Choroid plexus epithelial cell (primary cell): ENCODE measurements around the gene LYRM9.
"Not testable (repeated sequence)": the region's sequence is repeated elsewhere in the genome, so short reads cannot be mapped to it uniquely, and the experiment has no call there.

Source experiments
- DNase-seq: peaks from one replicate; pipeline ENCODE4 v3.0.0-alpha.2; 2010; ENCODE audit warnings: low read depth
- H3K4me3 ChIP-seq: 2 replicates; pipeline ENCODE4 v1.5.1; 2011; ENCODE audit warnings: low read depth, mild to moderate bottlenecking, control low read depth, low read length, moderate library complexity
- TF ChIP-seq, protein P1 (sequence below): conservative IDR thresholded peaks from 2 replicates; pipeline ENCODE4 v1.5.1; 2011; ENCODE audit warnings: low read depth, mild to moderate bottlenecking, control low read depth, inconsistent platforms, low read length, moderate library complexity

Gene LYRM9

DNA sequence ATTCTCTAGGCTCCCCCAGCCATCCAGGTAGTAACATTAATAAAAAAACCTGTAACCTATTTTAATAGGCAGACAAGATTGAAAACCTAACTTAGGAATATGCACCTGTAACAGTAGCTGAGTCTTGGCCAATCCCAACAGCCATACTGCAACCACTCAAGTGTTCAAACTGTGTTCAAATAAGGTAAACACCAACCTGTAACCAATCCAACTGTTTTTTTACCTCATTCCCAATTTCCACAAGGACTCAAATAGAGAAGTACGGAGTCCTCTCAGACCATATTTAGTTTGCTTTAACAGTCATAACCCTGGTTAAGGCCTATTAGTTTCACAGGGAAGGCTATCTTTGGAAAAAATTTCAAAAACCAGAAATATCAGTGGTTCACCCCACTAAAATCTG, 52.5 kb downstream of the LYRM9 start:
- TF ChIP-seq, protein P1, sequence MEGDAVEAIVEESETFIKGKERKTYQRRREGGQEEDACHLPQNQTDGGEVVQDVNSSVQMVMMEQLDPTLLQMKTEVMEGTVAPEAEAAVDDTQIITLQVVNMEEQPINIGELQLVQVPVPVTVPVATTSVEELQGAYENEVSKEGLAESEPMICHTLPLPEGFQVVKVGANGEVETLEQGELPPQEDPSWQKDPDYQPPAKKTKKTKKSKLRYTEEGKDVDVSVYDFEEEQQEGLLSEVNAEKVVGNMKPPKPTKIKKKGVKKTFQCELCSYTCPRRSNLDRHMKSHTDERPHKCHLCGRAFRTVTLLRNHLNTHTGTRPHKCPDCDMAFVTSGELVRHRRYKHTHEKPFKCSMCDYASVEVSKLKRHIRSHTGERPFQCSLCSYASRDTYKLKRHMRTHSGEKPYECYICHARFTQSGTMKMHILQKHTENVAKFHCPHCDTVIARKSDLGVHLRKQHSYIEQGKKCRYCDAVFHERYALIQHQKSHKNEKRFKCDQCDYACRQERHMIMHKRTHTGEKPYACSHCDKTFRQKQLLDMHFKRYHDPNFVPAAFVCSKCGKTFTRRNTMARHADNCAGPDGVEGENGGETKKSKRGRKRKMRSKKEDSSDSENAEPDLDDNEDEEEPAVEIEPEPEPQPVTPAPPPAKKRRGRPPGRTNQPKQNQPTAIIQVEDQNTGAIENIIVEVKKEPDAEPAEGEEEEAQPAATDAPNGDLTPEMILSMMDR: no peak
- H3K4me3 ChIP-seq: no peak overlapping the region
- no peak for DNase-seq

DNA sequence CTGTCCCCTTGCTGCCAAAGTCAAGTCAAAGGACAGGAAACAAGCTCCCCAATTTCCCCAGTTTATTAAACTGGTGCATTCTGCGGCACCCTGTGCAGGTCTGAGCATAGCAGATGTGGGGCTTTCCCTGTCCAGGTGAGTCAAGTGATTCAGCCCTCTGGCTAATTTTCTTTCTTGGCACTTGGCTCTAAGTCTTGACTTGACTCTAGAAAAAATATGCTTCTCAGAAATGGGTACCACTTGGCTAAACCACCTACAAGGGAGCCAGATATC, 52.8 kb downstream of the LYRM9 start:
- DNase-seq, H3K4me3 ChIP-seq: not testable (repeated sequence)

DNA sequence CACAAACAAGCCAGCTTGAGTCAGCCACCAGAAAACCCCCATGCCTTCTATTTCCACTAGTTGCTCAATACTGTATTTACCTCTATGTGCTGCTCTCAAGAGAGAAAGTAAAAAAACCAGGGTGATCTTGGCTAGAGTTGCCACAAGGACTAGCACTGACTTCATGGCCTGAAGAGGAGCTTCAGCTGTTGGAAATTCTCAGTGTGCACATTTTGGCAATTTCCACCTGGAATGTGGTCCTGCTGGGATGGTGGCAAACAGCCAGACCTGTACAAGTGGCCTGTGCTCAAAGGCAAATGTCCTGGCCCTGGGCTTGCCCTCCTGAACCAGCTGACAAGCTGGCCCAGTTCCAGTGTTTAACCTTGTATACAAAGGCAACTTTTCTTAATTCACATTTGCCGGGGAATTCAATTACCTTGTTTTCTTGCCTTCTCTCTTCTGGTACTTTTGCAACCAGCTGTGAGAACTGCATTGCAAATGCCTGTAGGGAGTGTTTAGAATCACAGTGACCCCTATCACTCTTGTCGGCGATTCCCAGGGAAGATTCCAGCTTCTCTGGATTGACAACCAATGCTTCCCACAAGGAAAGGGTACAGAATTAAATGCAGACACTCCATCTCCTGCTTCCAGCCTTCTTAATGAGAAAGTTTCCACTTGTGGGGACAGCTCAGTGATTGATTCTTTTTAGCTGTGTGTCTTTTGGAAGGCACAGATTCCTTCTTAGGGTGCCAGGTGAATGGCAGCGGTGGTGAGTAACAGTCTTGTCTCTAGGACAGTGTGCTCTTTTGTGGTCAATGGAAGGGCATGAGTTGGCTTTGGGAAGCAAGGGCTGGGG, 53.4 kb downstream of the LYRM9 start:
- not testable (repeated sequence) for DNase-seq, H3K4me3 ChIP-seq

DNA sequence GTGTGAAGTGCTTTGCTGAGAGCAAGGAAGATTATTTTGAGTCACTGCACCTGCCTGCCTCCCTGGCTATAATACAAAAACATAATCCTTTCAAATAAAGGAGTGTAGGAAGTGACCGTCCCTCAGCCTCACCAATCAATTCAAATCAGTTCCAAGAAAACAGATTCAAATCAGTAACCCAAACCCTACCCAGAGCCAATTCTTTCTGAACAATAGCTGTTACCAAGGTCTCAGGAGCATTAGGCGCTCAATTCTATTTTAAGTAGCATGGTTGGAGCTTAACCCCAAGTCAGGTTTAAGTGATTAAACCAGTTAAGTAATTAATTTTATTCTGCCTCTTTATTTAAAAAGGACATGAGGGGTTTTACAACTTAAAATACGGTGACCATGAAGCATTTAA, 54.6 kb downstream of the LYRM9 start:
- not testable (repeated sequence) for H3K4me3 ChIP-seq, DNase-seq

DNA sequence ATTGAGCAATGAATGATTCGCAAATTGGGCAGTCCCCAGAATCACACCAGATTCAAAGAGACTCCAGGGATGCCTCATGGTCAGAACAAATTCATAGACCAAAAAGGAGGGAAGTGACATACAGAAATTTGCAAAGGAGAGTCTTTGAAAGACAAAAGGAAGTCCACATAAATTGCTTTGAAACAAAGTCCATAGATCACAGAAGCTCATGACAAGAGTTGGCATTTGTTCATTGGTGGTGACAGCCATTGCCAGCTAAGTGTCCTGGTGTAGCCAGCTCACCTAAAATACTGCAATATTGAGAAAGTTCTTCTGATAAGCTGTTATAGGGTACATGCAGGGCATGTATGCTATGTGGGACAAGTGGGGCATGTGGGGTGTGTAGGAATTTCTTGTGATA, 55.4 kb downstream of the LYRM9 start:
- not testable (repeated sequence) for DNase-seq, H3K4me3 ChIP-seq

DNA sequence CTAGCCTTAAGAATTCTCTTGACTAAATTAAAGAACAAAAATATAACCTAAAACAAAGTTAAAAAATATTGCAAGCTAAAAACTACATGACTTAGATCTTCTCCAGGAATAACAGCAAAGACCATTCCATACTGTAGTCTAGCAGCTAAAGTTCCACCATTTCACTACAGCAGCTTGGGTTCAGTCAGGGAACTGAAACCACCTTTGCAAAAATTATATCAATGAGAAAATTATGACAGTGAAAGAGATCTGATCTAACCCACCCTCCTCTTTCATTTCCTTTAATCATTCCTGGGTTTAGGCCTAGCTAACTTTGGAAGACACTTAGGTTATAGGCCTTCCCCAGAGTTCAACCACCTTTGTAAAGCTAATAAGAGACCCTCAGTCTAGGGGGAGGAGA, 56.5 kb downstream of the LYRM9 start:
- H3K4me3 ChIP-seq: no peak overlapping the region
- TF ChIP-seq, protein P1: no peak
- no peak for DNase-seq

DNA sequence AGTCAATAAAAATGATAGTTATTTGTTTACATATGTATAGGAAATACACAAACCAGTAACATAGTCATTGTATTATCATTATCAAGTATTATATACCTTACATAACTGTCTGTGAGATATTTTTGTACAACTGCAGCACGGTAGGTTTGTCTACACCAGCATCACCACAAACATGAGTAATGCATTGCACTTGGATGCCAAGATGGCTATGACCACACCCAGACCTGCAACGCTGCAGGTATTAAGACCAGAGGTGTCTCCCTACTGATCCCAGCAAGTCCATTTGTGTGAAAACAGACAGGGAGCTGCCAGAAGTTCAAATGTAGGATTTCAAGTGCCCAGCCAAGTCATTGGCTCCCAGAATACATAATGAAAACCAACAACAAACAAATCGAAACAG, 58.6 kb downstream of the LYRM9 start:
- TF ChIP-seq, protein P1: no peak
- no peak overlapping the region for H3K4me3 ChIP-seq
- DNase-seq: no peak

DNA sequence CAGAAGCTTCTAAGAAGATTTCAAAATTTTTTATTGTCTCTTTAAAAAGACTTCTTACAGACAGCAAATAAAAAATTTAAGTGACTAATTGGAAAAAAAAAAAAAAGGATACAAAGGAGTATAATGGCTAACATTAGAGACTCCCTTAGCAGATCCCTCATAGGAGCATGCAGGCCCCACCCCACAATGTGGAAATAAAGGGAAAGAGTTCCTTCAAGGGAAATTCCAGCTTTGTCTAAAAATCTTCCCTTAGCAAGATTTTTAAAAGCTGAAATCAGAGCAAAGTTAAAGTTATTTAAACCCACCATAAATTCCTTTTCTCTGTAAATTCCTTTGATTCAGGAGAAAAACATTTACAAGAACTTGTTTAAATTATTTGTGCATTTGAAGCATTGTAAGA, 60.3 kb downstream of the LYRM9 start:
- no peak for DNase-seq
- TF ChIP-seq, protein P1: no peak
- no peak overlapping the region for H3K4me3 ChIP-seq

DNA sequence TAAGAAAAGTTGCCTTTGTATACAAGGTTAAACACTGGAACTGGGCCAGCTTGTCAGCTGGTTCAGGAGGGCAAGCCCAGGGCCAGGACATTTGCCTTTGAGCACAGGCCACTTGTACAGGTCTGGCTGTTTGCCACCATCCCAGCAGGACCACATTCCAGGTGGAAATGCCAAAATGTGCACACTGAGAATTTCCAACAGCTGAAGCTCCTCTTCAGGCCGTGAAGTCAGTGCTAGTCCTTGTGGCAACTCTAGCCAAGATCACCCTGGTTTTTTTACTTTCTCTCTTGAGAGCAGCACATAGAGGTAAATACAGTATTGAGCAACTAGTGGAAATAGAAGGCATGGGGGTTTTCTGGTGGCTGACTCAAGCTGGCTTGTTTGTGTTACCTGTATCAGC, 63.3 kb downstream of the LYRM9 start:
- peak; percentile 42 for DNase-seq
- H3K4me3 ChIP-seq: not testable (repeated sequence)

DNA sequence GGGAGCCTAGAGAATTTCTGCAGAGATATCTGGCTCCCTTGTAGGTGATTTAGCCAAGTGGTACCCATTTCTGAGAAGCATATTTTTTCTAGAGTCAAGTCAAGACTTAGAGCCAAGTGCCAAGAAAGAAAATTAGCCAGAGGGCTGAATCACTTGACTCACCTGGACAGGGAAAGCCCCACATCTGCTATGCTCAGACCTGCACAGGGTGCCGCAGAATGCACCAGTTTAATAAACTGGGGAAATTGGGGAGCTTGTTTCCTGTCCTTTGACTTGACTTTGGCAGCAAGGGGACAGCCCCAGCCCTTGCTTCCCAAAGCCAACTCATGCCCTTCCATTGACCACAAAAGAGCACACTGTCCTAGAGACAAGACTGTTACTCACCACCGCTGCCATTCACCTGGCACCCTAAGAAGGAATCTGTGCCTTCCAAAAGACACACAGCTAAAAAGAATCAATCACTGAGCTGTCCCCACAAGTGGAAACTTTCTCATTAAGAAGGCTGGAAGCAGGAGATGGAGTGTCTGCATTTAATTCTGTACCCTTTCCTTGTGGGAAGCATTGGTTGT, 63.9 kb downstream of the LYRM9 start:
- DNase-seq: not testable (repeated sequence)

More for the DNA sequence above, 63.9 kb downstream of the LYRM9 start:
- not testable (repeated sequence) for H3K4me3 ChIP-seq
